ENCODE measurements around the gene POF1B.

Gene POF1B

DNA sequence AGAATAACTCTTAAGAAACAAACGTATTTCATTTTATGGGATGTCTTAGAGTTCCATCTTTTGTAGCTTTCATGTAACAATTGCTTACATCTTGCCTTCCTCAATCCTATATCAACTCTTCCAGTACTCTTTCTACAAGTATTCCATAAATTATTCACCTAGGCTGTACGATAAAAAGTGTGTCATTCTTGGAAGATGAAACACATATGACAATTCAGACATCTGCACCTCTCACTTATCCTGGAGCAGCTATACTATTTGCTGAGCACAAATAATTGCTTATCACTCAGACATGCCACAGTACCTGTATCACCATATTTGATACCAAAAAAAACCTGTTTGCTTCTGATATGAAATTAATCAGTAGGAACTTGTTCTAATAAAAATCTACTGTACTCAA is 1.0 kb downstream of the POF1B start:
- TF ChIP-seq CTCF (IDR thresholded peaks at IDR 0.05; ENCODE audit: insufficient read depth, low read length, missing control alignments), result no peak
- CTCF ChIA-PET, result no interaction called here
- H3K4me3 ChIP-seq (ENCODE audit: low read depth, low read length), result no peak overlapping the region
- POLR2A ChIA-PET, result no interaction called here
- DNase-seq (ENCODE audit: low read depth, low spot score), result no peak

DNA sequence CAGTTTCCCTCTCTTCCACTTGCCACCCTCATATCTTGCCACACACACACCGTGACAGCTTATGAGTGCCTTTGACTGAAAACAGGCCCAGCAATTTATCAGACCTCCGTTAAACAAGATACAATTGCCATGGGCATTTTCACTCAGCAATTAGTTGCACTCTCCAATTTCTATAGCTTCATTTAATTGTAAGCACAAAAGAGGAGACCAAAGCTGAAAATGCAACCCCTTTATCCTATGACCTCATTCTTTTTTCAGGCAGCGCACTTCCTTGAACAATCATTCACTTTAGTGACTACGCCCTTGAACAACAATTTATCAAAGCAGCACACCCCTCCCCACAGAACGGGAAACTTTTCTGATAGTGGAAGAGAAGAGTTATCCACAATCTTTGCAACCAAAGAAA is 4.1 kb downstream of the POF1B start:
- DNase-seq (ENCODE audit: low read depth, low spot score), result no peak
- CTCF ChIA-PET, result no interaction called here

GRCh38 chrX:85365370-85365995 is 14.0 kb downstream of the POF1B start:
- H3K4me3 ChIP-seq (ENCODE audit: low read depth, low read length), result no peak overlapping the region
- CTCF ChIA-PET, result no interaction called here
- no peak for DNase-seq (ENCODE audit: low read depth, low spot score)
- POLR2A ChIA-PET, result no interaction called here
- TF ChIP-seq CTCF (IDR thresholded peaks at IDR 0.05; ENCODE audit: insufficient read depth, low read length, missing control alignments), result no peak

More for the DNA sequence above, 4.1 kb downstream of the POF1B start:
- H3K4me3 ChIP-seq (ENCODE audit: low read depth, low read length), result no peak overlapping the region
- no peak for TF ChIP-seq CTCF (IDR thresholded peaks at IDR 0.05; ENCODE audit: insufficient read depth, low read length, missing control alignments)
- POLR2A ChIA-PET, result no interaction called here

- ChIA-PET POLR2A (no interaction called here), CTCF (no interaction called here)
- H3K4me3 ChIP-seq (ENCODE audit: low read depth, low read length), result no peak overlapping the region
- no peak for TF ChIP-seq CTCF (IDR thresholded peaks at IDR 0.05; ENCODE audit: insufficient read depth, low read length, missing control alignments)
- DNase-seq (ENCODE audit: low read depth, low spot score), result no peak
Measured at GRCh38 chrX:85359051-85359450, 20.4 kb downstream of the POF1B start.

DNA sequence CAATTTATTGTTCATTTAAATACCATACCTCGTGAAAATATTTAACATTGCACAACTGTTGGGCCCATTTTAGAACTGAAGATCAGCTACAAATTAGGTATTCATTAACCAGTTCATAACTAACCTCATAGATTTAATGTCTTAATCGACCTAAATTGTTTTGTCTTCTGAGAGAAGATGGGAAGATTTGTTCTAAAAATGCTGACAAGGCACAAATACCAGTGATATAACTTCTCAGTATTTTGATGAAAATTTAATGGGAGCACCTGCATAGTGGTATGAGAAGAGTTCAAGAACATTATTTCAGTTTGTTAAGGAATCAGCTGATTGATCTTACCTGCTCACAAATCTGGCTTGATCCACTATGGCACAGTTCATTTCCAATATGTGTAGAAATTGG is 33.9 kb downstream of the POF1B start:
- ChIA-PET CTCF (no interaction called here), POLR2A (no interaction called here)
- no peak for DNase-seq (ENCODE audit: low read depth, low spot score)
- TF ChIP-seq CTCF (IDR thresholded peaks at IDR 0.05; ENCODE audit: insufficient read depth, low read length, missing control alignments), result no peak
- no peak overlapping the region for H3K4me3 ChIP-seq (ENCODE audit: low read depth, low read length)

DNA sequence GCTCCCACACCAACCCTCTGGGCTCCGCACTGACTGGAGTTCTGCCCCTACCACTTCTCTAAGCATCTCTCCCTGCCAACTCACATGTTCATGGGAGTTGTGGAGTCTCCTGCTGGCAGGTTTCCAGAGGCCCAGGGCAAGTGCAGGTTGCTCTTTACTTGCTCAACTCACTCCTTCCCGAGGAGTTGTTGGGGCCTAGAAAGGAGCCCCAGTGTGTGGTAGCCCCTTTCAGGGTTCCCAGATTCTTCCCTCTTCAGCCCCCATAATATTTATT is 52.5 kb downstream of the POF1B start:
- CTCF ChIA-PET, result no interaction called here
- H3K4me3 ChIP-seq (ENCODE audit: low read depth, low read length), result no peak overlapping the region
- TF ChIP-seq CTCF (IDR thresholded peaks at IDR 0.05; ENCODE audit: insufficient read depth, low read length, missing control alignments), result no peak
- DNase-seq (ENCODE audit: low read depth, low spot score), result no peak
- POLR2A ChIA-PET, result no interaction called here

Measured in AG04449 (cell line).